Gastrocnemius medialis (tissue), 4 donors: ENCODE results near the gene PHC2.

Experiments
- CTCF ChIP-seq, 5 experiments: fragments of 450-650 bp in 3 of 5; fragments of 200-600 bp in 2 of 5; sonication (generic) in 2 of 5; IDR thresholded peaks in 4 of 5; conservative IDR thresholded peaks in 1 of 5; 1 replicate in 4 of 5; 2 replicates in 1 of 5; pipeline ENCODE4 v1.5.1; 2016 to 2019; ENCODE audit warnings: antibody characterized with exemption in 5 of 5, mild to moderate bottlenecking in 3 of 5, moderate library complexity in 3 of 5
- POLR2A ChIP-seq, 2 donors: fragments of 450-650 bp; IDR thresholded peaks; one replicate each; pipeline ENCODE4 v1.6.1; 2017; ENCODE audit warnings: antibody characterized with exemption in 2 of 2, mild to moderate bottlenecking in 2 of 2, moderate library complexity in 2 of 2

- TF ChIP-seq CTCF (IDR thresholded peaks at IDR 0.05 in 4 of 5, conservative IDR thresholded peaks at IDR 0.05 in 1 of 5) (no peak), POLR2A (IDR thresholded peaks at IDR 0.05) (no peak)
These were observed 22.8 kb downstream of the PHC2 start for GRCh38 chr1:33408093-33408436.
